ENCODE data around the gene TMEM54.

The TMEM54 gene

GRCh38 chr1:32901823-32902534 lies 790 bp upstream of the TMEM54 start:
- H3K4me3 ChIP-seq (ENCODE audit: low read depth, low read length) = peak overlapping the region; percentile 50
- TF ChIP-seq CTCF (IDR thresholded peaks at IDR 0.05; ENCODE audit: low read depth, low read length, missing control alignments) = no peak
- in situ Hi-C loops (cut with HindIII; ENCODE audit: low sequenced_read_pairs) = no loop called here
- DNase-seq (ENCODE audit: low read depth) = no peak

GRCh38 chr1:32900371-32900955 lies 726 bp downstream of the TMEM54 start:
- no peak for TF ChIP-seq CTCF (IDR thresholded peaks at IDR 0.05; ENCODE audit: low read depth, low read length, missing control alignments)
- in situ Hi-C loops (cut with HindIII; ENCODE audit: low sequenced_read_pairs) = no loop called here
- peak overlapping the region; percentile 50 for H3K4me3 ChIP-seq (ENCODE audit: low read depth, low read length)
- DNase-seq (ENCODE audit: low read depth) = no peak

GRCh38 chr1:32899586-32900296 lies 1.4 kb downstream of the TMEM54 start:
- no peak for DNase-seq (ENCODE audit: low read depth)
- H3K4me3 ChIP-seq (ENCODE audit: low read depth, low read length) = no peak overlapping the region
- in situ Hi-C loops (cut with HindIII; ENCODE audit: low sequenced_read_pairs) = no loop called here
- TF ChIP-seq CTCF (IDR thresholded peaks at IDR 0.05; ENCODE audit: low read depth, low read length, missing control alignments) = no peak

- TF ChIP-seq CTCF (IDR thresholded peaks at IDR 0.05; ENCODE audit: low read depth, low read length, missing control alignments) = no peak
- no peak for DNase-seq (ENCODE audit: low read depth)
- in situ Hi-C loops (cut with HindIII; ENCODE audit: low sequenced_read_pairs) = no loop called here
- no peak overlapping the region for H3K4me3 ChIP-seq (ENCODE audit: low read depth, low read length)
Observed at GRCh38 chr1:32898958-32899357, 2.2 kb downstream of the TMEM54 start.

- no peak for DNase-seq (ENCODE audit: low read depth)
- in situ Hi-C loops (cut with HindIII; ENCODE audit: low sequenced_read_pairs) = no loop called here
Observed at GRCh38 chr1:32898056-32898455, 3.1 kb downstream of the TMEM54 start.

More at GRCh38 chr1:32898056-32898455, 3.1 kb downstream of the TMEM54 start:
- no peak for TF ChIP-seq CTCF (IDR thresholded peaks at IDR 0.05; ENCODE audit: low read depth, low read length, missing control alignments)
- no peak overlapping the region for H3K4me3 ChIP-seq (ENCODE audit: low read depth, low read length)
